IPS-15b (cell line): ENCODE measurements around the gene LRMDA.

ENCODE experiments used
- H3K27me3 ChIP-seq: one replicate; pipeline ENCODE4 v1.6.1; 2013; ENCODE audit warnings: low read length; ENCODE audit not compliant: control insufficient read depth, insufficient read depth
- H3K36me3 ChIP-seq: one replicate; pipeline ENCODE4 v1.6.1; 2013; ENCODE audit warnings: low read length; ENCODE audit not compliant: control insufficient read depth, insufficient read depth
- H3K4me1 ChIP-seq: one replicate; pipeline ENCODE4 v1.6.1; 2013; ENCODE audit warnings: mild to moderate bottlenecking, low read length; ENCODE audit not compliant: control insufficient read depth, insufficient read depth
- H3K4me3 ChIP-seq: one replicate; pipeline ENCODE4 v1.5.1; 2013; ENCODE audit warnings: low read depth, low read length
- H3K9ac ChIP-seq: one replicate; pipeline ENCODE4 v1.6.1; 2013; ENCODE audit warnings: low read depth, mild to moderate bottlenecking, low read length
- H3K9me3 ChIP-seq: one replicate; pipeline ENCODE4 v1.6.1; 2013; ENCODE audit warnings: mild to moderate bottlenecking, low read length; ENCODE audit not compliant: control insufficient read depth, insufficient read depth

Gene LRMDA

DNA sequence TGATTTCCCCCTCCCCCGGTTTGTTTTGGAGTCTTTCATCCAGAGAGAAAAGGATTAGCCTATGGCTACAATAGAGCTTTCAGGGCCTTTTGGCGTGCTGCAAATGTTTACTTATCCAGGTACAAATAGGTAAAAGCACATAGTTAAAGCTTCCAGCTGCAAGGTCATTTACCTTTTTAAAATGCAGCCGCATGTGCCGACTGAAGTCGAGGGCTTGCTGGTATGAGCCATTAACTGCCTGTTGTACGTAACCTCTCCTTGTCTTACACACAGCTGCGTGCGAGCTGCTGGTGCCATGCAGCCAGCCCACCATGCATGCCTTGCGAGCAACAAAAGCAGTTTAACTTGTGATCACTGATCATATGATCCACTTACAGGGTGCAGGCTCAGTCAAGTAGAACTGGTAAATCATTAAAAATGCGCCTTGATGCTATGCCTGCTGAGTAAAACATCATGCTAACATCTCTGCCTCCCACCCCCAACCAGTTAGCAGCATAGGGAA lies 866.4 kb downstream of the LRMDA start:
- H3K4me3 ChIP-seq: no peak overlapping the region
- no peaks in the 10 kb centered on the region for H3K27me3 ChIP-seq
- H3K9me3 ChIP-seq: no peaks in the 10 kb centered on the region
- H3K36me3 ChIP-seq: no peaks in the 10 kb centered on the region
- H3K9ac ChIP-seq: no peak overlapping the region
- H3K4me1 ChIP-seq: peaks cover 6% of the 10 kb centered on the region

DNA sequence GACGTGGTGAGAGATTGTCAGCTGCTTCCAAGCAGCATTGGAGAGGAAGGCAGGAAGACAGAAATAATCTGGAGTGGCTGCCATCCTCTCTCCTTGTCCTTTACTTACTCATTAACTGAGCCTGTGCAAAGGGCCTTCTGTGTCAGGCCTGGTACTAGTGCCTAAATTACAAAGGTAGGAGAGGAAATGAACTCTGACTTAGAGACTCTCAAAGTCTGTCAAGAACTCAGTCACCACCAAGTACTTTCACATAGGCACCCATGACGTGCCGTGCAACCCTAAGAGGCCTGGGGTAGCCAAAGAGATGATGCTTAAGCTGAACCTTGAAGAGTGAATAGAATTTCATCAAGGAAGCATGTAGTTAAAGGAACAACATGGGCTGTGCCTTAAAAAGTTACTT lies 866.9 kb downstream of the LRMDA start:
- Histone ChIP-seq H3K4me3 (no peak overlapping the region), H3K4me1 (peaks cover 6% of the 10 kb centered on the region), H3K36me3 (no peaks in the 10 kb centered on the region), H3K9me3 (no peaks in the 10 kb centered on the region), H3K9ac (no peak overlapping the region), H3K27me3 (peaks cover 2% of the 10 kb centered on the region)

DNA sequence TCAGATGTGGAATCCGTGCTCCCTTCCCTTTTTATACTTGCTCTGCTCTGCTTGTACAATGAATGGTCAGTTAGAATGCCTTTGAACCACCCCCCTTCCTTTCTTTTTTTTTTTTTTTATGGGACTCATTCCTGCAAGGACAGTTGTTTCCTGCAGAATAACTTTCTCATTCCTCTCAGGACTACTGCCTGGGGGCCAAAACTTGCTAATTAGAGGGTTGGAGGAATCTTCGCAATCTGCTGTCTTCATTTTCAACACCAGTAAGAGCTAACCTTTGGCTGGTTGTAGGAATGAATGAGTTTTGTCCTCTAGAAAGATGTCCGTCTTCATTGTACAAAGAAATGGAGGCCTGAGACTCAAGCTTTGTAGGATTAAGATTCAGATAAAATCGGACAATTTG lies 868.1 kb downstream of the LRMDA start:
- no peaks in the 10 kb centered on the region for H3K9me3 ChIP-seq
- peaks cover 4% of the 10 kb centered on the region for H3K27me3 ChIP-seq
- H3K36me3 ChIP-seq: no peaks in the 10 kb centered on the region
- H3K9ac ChIP-seq: no peak overlapping the region
- peaks cover 9% of the 10 kb centered on the region for H3K4me1 ChIP-seq
- no peak overlapping the region for H3K4me3 ChIP-seq

DNA sequence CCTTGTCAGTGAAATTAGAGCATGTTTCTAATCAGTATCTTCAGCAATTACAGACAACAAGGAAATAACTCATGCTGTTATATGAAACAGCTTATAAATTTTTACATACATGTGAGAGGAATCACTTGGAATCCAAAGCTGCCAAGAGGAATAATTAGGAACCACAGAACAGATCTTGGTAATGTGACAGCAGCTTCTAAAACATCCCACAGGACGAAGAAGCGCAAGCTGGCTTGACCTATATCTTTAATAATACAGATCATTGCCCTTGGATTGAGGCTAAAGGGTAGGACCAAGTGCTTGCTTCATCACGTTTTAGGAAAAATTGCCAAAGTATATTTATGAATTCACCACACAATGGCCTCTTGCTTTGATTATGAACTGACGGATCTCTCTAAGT lies 869.8 kb downstream of the LRMDA start:
- H3K4me3 ChIP-seq: no peak overlapping the region
- H3K4me1 ChIP-seq: peaks cover 9% of the 10 kb centered on the region
- H3K36me3 ChIP-seq: no peaks in the 10 kb centered on the region
- H3K9ac ChIP-seq: no peak overlapping the region
- no peaks in the 10 kb centered on the region for H3K9me3 ChIP-seq
- H3K27me3 ChIP-seq: peaks cover 4% of the 10 kb centered on the region

DNA sequence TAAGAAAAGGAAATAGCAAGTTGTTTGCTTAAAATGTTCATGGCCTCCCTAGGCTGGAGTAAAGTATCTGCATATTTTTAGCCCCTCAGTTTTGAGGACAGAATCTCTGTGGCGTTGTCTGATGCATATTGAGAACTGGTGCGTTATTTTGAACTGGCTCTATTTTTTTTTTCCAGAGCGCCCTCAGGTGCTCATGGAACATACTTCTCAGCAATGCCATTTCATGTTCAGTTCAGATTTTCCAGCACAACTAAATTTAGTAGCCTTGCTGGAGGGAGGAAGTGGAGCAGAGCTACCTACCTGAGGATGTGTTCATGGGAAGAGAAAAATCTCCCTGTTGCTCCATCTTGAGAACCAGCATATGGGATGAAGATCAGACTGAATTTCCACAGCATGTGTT lies 870.5 kb downstream of the LRMDA start:
- Histone ChIP-seq H3K9me3 (no peaks in the 10 kb centered on the region), H3K4me3 (no peak overlapping the region), H3K4me1 (peaks cover 9% of the 10 kb centered on the region), H3K27me3 (peaks cover 4% of the 10 kb centered on the region), H3K36me3 (no peaks in the 10 kb centered on the region), H3K9ac (no peak overlapping the region)

DNA sequence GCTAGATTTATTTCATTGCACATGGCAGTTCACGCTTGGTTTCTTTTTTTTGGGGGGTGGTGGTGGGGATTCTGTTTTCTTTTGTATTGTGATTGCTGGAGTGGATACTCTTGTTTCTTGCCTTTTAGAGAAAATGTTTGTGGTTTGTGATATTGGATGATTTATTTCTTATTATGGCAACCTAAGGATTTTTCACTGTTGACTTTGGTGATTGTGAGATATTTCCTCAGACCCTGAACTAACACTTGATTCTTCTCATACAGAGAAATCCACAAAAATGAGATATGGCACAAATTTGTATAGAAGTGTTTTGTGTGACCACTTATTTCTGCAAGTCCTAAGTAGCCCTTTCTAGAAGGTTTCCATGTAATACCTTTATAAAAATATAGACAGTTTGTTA lies 871.1 kb downstream of the LRMDA start:
- Histone ChIP-seq H3K36me3 (no peaks in the 10 kb centered on the region), H3K4me3 (no peak overlapping the region), H3K4me1 (peaks cover 9% of the 10 kb centered on the region), H3K9ac (no peak overlapping the region), H3K27me3 (peaks cover 4% of the 10 kb centered on the region), H3K9me3 (no peaks in the 10 kb centered on the region)

DNA sequence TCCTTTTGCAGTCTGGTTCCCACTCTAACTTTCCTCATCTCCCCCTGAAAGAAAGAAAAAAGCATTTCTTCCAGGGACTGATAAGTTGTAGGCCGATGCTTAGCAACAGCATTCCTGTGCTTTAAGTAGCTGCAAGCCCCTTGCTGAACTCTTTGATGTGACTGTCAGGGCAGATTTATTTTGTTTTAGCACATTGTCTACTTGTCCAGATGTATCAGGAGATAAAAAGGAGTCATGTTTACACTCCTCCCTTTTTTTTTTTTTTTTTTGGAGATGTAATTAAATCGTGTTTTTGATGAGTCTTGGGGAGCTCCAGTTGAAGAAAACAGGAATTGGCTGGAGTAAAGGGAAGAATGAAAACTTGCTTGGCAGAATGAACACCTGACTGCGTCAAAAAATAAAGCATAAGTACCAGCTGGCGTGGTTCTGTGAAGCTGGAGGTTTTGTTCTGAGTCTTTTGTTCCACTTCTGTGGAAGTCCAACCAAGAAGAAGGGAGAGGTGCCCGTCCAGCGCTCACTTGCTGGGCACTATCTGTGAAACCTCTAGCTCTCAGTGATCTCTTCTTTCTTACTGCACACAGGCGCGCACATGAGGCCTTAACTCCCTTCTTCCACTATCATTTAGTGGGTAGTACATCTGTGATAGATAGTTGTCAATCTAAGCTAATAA lies 871.7 kb downstream of the LRMDA start:
- Histone ChIP-seq H3K9me3 (no peaks in the 10 kb centered on the region), H3K4me1 (peaks cover 4% of the 10 kb centered on the region), H3K36me3 (no peaks in the 10 kb centered on the region), H3K4me3 (no peak overlapping the region), H3K27me3 (peaks cover 4% of the 10 kb centered on the region), H3K9ac (no peak overlapping the region)

DNA sequence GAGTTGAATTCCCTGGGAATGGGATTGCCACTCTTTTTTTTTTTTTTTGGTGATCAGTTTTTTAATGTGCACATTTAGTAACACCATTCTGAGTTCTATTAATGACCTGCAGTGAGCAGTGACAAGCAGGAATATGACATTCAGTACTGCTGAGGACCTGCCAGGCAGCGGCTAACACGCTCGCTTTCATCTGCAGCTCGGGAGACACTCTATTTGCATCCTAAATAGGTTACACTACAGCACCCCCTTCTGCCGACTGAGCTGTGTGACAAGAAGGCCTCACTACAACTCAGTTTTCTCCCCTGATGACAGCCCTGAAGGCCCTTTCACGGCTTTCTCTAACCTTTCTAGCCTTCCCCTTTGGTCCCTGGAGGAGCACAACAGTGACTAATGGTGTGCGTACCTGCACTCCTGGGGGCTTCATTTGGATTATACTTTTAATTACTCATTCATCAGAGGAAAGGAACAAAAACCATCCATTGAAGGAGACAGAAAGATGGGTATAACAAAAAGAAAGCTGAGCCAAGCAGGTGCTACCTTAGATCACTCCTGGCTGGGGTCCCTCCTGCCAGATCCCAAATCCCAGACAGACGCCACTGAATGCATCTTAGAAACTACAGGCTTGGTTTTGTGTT lies 872.4 kb downstream of the LRMDA start:
- Histone ChIP-seq H3K27me3 (peaks cover 4% of the 10 kb centered on the region), H3K9ac (no peak overlapping the region), H3K4me3 (no peak overlapping the region), H3K9me3 (no peaks in the 10 kb centered on the region), H3K36me3 (no peaks in the 10 kb centered on the region), H3K4me1 (peaks cover 3% of the 10 kb centered on the region)

DNA sequence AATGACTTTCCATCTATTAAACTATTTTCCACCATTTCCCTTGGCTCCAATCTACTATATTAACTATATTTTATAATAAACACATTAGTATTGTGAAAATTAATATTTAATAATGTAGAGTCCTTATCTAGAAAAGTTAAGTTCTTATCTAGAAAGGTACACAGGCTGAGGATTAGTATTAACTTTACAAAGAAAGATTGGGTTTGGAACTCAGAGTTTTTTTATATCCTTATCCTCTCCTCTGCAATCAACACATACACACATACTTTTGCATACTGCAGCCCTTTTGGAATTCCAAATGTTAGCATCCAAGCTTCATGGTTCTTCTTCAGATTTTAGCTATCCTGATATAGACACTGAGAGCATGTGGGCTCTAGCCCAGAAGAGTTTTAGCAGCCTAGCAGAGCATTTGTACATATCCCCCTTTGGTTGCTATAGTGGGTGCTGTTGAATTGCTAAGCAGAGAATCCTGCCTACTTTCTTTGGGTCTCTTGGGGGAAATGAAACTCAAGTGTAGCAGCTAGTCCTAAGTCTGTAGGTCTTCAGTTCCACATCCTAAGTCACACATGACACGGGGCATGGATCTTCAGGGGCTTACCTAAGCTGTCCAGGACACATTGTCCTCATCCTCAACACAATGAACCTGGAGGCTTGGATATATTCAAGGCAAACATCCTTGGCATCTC lies 874.6 kb downstream of the LRMDA start:
- H3K27me3 ChIP-seq: peaks cover 4% of the 10 kb centered on the region
- H3K4me3 ChIP-seq: no peak overlapping the region
- no peaks in the 10 kb centered on the region for H3K36me3 ChIP-seq
- no peaks in the 10 kb centered on the region for H3K9me3 ChIP-seq
- H3K9ac ChIP-seq: no peak overlapping the region
- H3K4me1 ChIP-seq: peaks cover 5% of the 10 kb centered on the region

DNA sequence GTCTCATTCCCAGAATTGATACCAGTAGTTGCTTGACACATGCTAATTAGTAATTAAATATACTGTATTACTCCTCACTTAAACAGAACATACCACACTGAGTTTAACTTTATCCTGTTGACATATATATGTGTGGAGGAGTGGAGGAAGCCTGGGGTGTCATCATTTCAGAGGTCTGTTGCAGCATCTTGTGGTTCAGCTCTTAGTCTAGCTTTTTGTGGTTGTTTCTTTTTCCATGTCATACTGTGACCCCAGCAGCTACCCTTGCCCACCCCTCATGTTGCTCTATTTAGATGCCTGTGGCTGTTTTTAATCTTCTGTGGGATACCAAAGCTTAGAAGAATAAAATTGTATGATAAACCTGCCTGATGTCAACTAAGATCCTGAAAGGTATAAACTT lies 875.4 kb downstream of the LRMDA start:
- Histone ChIP-seq H3K27me3 (peaks cover 4% of the 10 kb centered on the region), H3K4me1 (peaks cover 5% of the 10 kb centered on the region), H3K4me3 (no peak overlapping the region), H3K9ac (no peak overlapping the region), H3K9me3 (no peaks in the 10 kb centered on the region), H3K36me3 (no peaks in the 10 kb centered on the region)

DNA sequence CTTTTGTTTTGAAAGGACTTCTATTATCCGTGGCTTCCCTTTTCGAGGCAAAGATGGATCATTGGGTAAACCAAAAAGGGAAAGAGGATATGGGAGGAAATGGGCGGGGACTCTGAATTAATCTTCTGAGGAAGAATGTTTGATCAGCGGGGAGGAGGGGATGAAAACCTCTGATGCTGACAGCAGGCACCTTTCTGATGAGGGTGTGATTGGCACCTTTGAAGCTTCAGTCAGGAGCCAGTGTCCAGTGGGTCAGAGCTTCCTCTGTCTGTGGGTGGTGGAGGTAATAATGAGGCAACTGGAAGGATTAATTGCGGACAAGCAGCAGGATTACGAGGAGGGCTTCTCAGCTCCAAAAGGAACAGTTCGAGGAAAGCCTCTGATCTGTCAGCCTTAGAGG lies 877.6 kb downstream of the LRMDA start:
- Histone ChIP-seq H3K4me3 (no peak overlapping the region), H3K4me1 (peaks cover 2% of the 10 kb centered on the region), H3K9ac (no peak overlapping the region), H3K36me3 (no peaks in the 10 kb centered on the region), H3K9me3 (no peaks in the 10 kb centered on the region), H3K27me3 (no peaks in the 10 kb centered on the region)
